Measurements from ENCODE around the gene TMEM154.

GRCh38 chr4:152577708-152578396 is 101.9 kb downstream of the TMEM154 start:
- TF ChIP-seq POLR2AphosphoS5 (IDR thresholded peaks at IDR 0.05): no peak
- TF ChIP-seq, protein P1, sequence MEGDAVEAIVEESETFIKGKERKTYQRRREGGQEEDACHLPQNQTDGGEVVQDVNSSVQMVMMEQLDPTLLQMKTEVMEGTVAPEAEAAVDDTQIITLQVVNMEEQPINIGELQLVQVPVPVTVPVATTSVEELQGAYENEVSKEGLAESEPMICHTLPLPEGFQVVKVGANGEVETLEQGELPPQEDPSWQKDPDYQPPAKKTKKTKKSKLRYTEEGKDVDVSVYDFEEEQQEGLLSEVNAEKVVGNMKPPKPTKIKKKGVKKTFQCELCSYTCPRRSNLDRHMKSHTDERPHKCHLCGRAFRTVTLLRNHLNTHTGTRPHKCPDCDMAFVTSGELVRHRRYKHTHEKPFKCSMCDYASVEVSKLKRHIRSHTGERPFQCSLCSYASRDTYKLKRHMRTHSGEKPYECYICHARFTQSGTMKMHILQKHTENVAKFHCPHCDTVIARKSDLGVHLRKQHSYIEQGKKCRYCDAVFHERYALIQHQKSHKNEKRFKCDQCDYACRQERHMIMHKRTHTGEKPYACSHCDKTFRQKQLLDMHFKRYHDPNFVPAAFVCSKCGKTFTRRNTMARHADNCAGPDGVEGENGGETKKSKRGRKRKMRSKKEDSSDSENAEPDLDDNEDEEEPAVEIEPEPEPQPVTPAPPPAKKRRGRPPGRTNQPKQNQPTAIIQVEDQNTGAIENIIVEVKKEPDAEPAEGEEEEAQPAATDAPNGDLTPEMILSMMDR (IDR thresholded peaks at IDR 0.05; ENCODE audit: poor library complexity, severe bottlenecking): no peak
- no peak for TF ChIP-seq MXI1 (conservative IDR thresholded peaks at IDR 0.05; ENCODE audit: poor library complexity, severe bottlenecking)
- TF ChIP-seq EZH2 (IDR thresholded peaks at IDR 0.05; ENCODE audit: borderline replicate concordance, insufficient read depth, low read length, poor library complexity, severe bottlenecking): no peak
- no peak for TF ChIP-seq EP300 (conservative IDR thresholded peaks at IDR 0.05; ENCODE audit: poor library complexity, severe bottlenecking)
- no peak for TF ChIP-seq RAD21 (conservative IDR thresholded peaks at IDR 0.05)
- no peak for TF ChIP-seq SMC3 (conservative IDR thresholded peaks at IDR 0.05; ENCODE audit: poor library complexity)
- TF ChIP-seq, protein P2, sequence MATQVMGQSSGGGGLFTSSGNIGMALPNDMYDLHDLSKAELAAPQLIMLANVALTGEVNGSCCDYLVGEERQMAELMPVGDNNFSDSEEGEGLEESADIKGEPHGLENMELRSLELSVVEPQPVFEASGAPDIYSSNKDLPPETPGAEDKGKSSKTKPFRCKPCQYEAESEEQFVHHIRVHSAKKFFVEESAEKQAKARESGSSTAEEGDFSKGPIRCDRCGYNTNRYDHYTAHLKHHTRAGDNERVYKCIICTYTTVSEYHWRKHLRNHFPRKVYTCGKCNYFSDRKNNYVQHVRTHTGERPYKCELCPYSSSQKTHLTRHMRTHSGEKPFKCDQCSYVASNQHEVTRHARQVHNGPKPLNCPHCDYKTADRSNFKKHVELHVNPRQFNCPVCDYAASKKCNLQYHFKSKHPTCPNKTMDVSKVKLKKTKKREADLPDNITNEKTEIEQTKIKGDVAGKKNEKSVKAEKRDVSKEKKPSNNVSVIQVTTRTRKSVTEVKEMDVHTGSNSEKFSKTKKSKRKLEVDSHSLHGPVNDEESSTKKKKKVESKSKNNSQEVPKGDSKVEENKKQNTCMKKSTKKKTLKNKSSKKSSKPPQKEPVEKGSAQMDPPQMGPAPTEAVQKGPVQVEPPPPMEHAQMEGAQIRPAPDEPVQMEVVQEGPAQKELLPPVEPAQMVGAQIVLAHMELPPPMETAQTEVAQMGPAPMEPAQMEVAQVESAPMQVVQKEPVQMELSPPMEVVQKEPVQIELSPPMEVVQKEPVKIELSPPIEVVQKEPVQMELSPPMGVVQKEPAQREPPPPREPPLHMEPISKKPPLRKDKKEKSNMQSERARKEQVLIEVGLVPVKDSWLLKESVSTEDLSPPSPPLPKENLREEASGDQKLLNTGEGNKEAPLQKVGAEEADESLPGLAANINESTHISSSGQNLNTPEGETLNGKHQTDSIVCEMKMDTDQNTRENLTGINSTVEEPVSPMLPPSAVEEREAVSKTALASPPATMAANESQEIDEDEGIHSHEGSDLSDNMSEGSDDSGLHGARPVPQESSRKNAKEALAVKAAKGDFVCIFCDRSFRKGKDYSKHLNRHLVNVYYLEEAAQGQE (IDR thresholded peaks at IDR 0.05; ENCODE audit: borderline replicate concordance): no peak
- TF ChIP-seq TAF1 (IDR thresholded peaks at IDR 0.05; ENCODE audit: low read depth): no peak
